Pancreas (tissue), 10 donors: ENCODE measurements around the gene SYNPO2. TPM values are rescaled to one million over a fixed set of nuclear protein-coding genes. Genes with fewer than 3 reads are reported as not detected.
"Not testable (repeated sequence)": the region's sequence is repeated elsewhere in the genome, so short reads cannot be mapped to it uniquely, and the experiment has no call there.

Source experiments
- ATAC-seq, 4 donors: fragments of 200-7000 bp; cut with Tn5 transposase; one replicate each; pipeline versions ENCODE4 v1.8.0 to v1.9.1; 2020; ENCODE audit warnings: mild to moderate bottlenecking in 4 of 4, moderate library complexity in 4 of 4
- DNase-seq, 6 donors: peaks; one replicate each; pipeline ENCODE4 v3.0.0-alpha.2; 2020
- FAIRE-seq: peaks from 2 replicates; lab custom pipeline; 2012; peaks lifted over from hg19 to GRCh38; lab: Jason Lieb, UNC
- H3K27ac ChIP-seq, 4 donors: fragments of 200-600 bp; sonication (generic); 1 replicate in 3 of 4; 2 replicates in 1 of 4; pipeline versions ENCODE4 v1.5.0 to v1.8.0; 2020
- H3K27me3 ChIP-seq, 4 donors: fragments of 200-600 bp; one replicate each; pipeline ENCODE4 v1.8.0; 2021
- H3K36me3 ChIP-seq, 3 donors: fragments of 200-600 bp; sonication (generic) in 1 of 3; one replicate each; pipeline versions ENCODE4 v1.5.0 to v1.8.0; 2020 to 2021
- H3K4me1 ChIP-seq, 3 donors: fragments of 200-600 bp; one replicate each; pipeline ENCODE4 v1.8.0; 2021
- H3K4me3 ChIP-seq, 4 donors: fragments of 200-600 bp; sonication (generic) in 2 of 4; one replicate each; pipeline versions ENCODE4 v1.5.0 to v1.8.0; 2020 to 2021
- H3K9me3 ChIP-seq, 4 donors: fragments of 200-600 bp; one replicate each; pipeline ENCODE4 v1.8.0; 2021
- WGBS, 2 donors: extraction: QIAGEN DNeasy Blood & Tissue Kit; methylation state at CpG; one replicate each; pipeline ENCODE4 v1.1.7; 2013; 5-methylcytosine and 5-hydroxymethylcytosine counted together
- intact Hi-C, 3 donors: fragments of 100-400 bp; cut with DNase I; formaldehyde crosslinking; loops; one replicate each; pipeline versions ENCODE4 v1.11.1 to v1.14.2; 2022
- polyA plus RNA-seq, 2 donors: library from polyadenylated mRNA; stranded (reverse); fragments of 200-250 nt; gene quantifications; one replicate each; pipeline ENCODE4 v1.2.3, GENCODE V29; 2013
- total RNA-seq, 6 donors: library from RNA; stranded (reverse); fragmentation: NEBNext Ultra II Directional in 4 of 6; extraction: Animal tissue kit (Norgen Biotek cat#: 25700) in 4 of 6; gene quantifications; one replicate each; pipeline versions ENCODE4 v1.2.1 to v1.2.4, GENCODE V29; 2021 to 2023
- TF ChIP-seq, protein P1 (sequence below), 4 donors: fragments of 200-600 bp; sonication (generic) in 3 of 4; IDR thresholded peaks; one replicate each; pipeline versions ENCODE4 v1.5.0 to v1.8.0; 2021; ENCODE audit warnings: antibody characterized with exemption in 4 of 4
- donor health status: healthy with polysubstance abuse.
- donor health status: DM: no; HTN: no; CAD: no; lungs with moderate emphysema.
- donor health status: DM: no; HTN: no; CAD: no.
- donor health status: control.
- donor health status: control.
- donor health status: Bipolar disorder and iron deficiency.
- donor health status: DM: yes; HTN: yes; CAD: no.
- donor health status: DM: no; HTN: no; CAD: no.
- donor health status: DM: no; HTN: no; CAD: no.
- donor health status: DM: yes; HTN: yes; CAD: no.

SYNPO2 gene
- total and polyA plus RNA-seq, 8 donors = 2.1 to 10.9 (median 4.1) TPM

DNA sequence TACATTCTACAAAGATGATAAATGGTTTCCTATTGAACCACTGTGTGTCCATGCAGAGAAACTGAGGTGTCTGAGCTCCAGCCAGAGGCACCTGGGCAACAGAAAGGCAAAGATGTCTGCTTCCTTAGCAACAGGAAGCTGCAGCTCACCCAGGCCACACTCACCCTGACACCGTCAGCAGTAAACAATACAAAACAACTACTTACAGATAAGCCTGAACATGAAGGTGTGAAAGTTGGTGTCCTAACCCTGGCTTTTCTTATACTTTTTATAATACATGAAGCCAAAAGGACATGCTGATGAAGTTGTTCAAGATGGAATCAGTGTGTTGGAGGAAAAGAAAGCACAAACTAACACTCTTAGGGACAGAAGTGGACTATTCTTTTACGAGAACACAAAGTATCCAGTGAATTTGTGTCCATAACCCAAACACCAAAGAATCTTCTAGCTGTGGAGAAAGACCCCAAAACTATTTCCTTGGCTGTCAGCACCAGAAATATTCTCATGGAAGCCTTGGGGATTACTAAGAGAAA, 117.3 kb downstream of the SYNPO2 start:
- no peaks in the 10 kb centered on the region for H3K9me3 ChIP-seq
- no peaks in the 10 kb centered on the region for H3K36me3 ChIP-seq
- TF ChIP-seq, protein P1, sequence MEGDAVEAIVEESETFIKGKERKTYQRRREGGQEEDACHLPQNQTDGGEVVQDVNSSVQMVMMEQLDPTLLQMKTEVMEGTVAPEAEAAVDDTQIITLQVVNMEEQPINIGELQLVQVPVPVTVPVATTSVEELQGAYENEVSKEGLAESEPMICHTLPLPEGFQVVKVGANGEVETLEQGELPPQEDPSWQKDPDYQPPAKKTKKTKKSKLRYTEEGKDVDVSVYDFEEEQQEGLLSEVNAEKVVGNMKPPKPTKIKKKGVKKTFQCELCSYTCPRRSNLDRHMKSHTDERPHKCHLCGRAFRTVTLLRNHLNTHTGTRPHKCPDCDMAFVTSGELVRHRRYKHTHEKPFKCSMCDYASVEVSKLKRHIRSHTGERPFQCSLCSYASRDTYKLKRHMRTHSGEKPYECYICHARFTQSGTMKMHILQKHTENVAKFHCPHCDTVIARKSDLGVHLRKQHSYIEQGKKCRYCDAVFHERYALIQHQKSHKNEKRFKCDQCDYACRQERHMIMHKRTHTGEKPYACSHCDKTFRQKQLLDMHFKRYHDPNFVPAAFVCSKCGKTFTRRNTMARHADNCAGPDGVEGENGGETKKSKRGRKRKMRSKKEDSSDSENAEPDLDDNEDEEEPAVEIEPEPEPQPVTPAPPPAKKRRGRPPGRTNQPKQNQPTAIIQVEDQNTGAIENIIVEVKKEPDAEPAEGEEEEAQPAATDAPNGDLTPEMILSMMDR (IDR thresholded peaks at IDR 0.05) = no peak
- no peaks in the 10 kb centered on the region for H3K27me3 ChIP-seq
- intact Hi-C loops = no loop called here
- DNase-seq = no peak
- no peak for ATAC-seq
- no peak for FAIRE-seq
- H3K4me3 ChIP-seq = no peak overlapping the region
- 76 to 86% methylated on average over 2 of the region's 2 CpGs for WGBS, 2 donors
- no peaks in the 10 kb centered on the region for H3K4me1 ChIP-seq
- no peak overlapping the region for H3K27ac ChIP-seq

DNA sequence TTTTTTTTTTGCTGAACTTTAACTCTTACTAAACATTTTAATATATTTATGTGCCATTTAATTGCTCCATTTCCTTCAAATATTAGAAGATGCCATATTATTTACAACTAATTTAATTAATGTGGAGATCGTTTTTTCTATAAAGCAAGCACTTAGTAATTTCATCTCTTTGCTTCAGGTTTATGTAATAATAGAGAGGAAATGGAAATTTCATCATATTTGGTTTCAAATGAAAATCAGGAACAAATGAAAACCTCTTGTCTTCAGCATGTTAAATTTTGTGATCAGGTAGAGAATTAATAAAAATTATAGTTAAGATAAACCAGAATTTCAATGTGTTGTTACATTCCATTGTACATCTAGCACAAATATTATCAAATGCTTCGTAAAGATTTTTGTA, 120.1 kb downstream of the SYNPO2 start:
- WGBS, 2 donors = 51 to 56% methylated on average over 2 of the region's 2 CpGs
- FAIRE-seq = peak; percentile 76
- intact Hi-C loops = no loop called here

DNA sequence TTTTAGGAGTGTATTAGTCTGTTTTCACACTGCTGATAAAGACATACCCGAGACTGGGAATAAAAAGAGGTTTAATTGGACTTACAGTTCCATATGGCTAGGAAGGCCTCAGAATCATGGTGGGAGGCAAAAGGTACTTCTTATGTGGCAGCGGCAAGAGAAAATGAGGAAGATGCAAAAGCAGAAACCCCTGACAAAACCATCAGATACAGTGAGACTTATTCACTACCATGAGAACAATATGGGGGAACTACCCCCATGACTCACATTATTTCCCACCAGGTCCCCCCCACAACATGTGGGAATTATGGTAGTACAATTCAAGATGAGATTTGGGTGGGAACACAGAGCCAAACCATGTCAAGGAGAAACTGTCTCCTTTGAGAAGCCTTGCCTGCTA, 121.6 kb downstream of the SYNPO2 start:
- H3K36me3 ChIP-seq, H3K27ac ChIP-seq: not testable (repeated sequence)

More for the DNA sequence above, 120.1 kb downstream of the SYNPO2 start:
- DNase-seq (no peak), ATAC-seq (no peak)
- H3K4me1 ChIP-seq = no peaks in the 10 kb centered on the region
- no peak overlapping the region for H3K27ac ChIP-seq
- H3K9me3 ChIP-seq = no peaks in the 10 kb centered on the region
- H3K27me3 ChIP-seq = no peaks in the 10 kb centered on the region
- H3K4me3 ChIP-seq = no peak overlapping the region
- TF ChIP-seq, protein P1 (IDR thresholded peaks at IDR 0.05) = no peak
- no peaks in the 10 kb centered on the region for H3K36me3 ChIP-seq

DNA sequence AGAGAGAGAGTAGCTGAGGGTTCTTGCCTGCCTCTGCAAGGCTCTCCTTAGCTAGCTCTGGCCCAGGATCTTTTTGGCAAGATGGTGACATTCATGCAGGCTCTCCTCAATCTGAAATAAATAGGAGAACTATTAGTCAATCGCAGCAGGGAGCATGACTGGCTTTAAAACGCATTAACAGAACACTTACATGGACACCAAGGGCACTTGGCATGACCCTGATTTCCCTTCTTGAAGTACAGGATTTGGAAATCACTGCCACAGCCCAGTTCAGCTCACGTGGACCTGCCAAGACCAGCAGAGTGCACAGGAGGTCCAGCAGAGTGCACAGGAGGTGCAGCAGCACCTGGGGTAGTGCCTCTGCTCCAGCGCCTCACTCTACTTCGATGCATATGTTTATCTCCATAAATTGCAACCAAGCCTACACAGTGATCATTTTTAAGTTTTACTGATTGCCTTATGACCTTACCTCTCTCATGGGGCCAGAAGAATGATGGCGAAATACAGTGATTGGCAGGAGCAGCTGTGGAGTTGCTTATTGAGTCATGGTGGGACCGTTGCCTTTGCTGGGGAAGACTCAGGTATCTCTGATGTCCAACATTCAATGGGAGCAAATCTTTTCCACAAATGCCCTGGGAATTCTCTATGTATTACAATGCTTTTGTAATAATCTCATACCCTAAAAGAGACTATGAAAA, 122.4 kb downstream of the SYNPO2 start:
- intact Hi-C loops = no loop called here
- WGBS, 2 donors = 59 to 71% methylated on average over 7 of the region's 7 CpGs
- DNase-seq (no peak), ATAC-seq (peak in 1 of 4 donors; percentile 29), FAIRE-seq (no peak)
- Histone ChIP-seq H3K36me3 (no peaks in the 10 kb centered on the region), H3K27ac (no peak overlapping the region), H3K4me1 (no peaks in the 10 kb centered on the region), H3K4me3 (no peak overlapping the region), H3K27me3 (no peaks in the 10 kb centered on the region), H3K9me3 (no peaks in the 10 kb centered on the region)
- TF ChIP-seq, protein P1 (IDR thresholded peaks at IDR 0.05) = no peak

More for the DNA sequence above, 121.6 kb downstream of the SYNPO2 start:
- ATAC-seq, H3K4me3 ChIP-seq, H3K27me3 ChIP-seq, intact Hi-C loops, H3K9me3 ChIP-seq, DNase-seq, H3K4me1 ChIP-seq, FAIRE-seq: not testable (repeated sequence)
- WGBS, 2 donors = 69 to 87% methylated on average over 2 of the region's 2 CpGs

DNA sequence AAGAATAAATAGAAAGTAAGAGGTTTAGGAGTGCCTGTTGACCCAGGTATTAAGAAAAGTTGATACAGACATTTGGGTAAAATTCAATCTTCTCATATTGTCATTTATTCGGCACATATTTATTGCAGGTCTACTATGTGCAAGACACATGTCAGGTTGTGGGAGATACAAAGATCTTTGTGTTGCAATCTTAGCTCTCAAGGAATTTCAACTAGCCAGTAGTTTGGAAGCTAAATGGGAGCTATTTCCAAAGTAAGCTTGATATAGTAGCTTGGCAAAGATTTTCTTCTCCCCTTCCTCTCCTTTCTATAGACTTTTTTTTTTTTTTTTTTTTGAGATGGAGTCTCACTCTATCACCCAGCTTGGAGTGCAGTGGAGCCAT, 122.9 kb downstream of the SYNPO2 start:
- TF ChIP-seq, protein P1 (IDR thresholded peaks at IDR 0.05) = no peak
- H3K4me1 ChIP-seq = no peaks in the 10 kb centered on the region
- DNase-seq (no peak), ATAC-seq (no peak), FAIRE-seq (no peak)
- H3K36me3 ChIP-seq = no peaks in the 10 kb centered on the region
- H3K27me3 ChIP-seq = no peaks in the 10 kb centered on the region
- intact Hi-C loops = no loop called here
- 80 to 93% methylated on average over 1 of the region's 1 CpG for WGBS, 2 donors
- H3K9me3 ChIP-seq = no peaks in the 10 kb centered on the region
- no peak overlapping the region for H3K27ac ChIP-seq
- no peak overlapping the region for H3K4me3 ChIP-seq
